NCI-H2196 (cell line): Measurements from ENCODE around the gene PJA2.
"Not testable (repeated sequence)": the region's sequence is repeated elsewhere in the genome, so short reads cannot be mapped to it uniquely, and the experiment has no call there.

Experiments
- DNase-seq: peaks from one replicate; lab custom pipeline; 2025; ENCODE audit not compliant: unreplicated experiment; lab: John Stamatoyannopoulos, UW

Gene PJA2

GRCh38 chr5:109409844-109410388 lies at the start of gene PJA2:
TSS of gene PJA2 (minus strand) at chr5:109409974. CDS start at chr5:109383433, 26,541 bp downstream.
- DNase-seq = peak; percentile 97

- peak; percentile 27 for DNase-seq
Observed at GRCh38 chr5:109455598-109456096, 45.9 kb upstream of the PJA2 start.

GRCh38 chr5:109454731-109455505 lies 45.1 kb upstream of the PJA2 start:
- DNase-seq = no peak

- no peak for DNase-seq
Observed at GRCh38 chr5:109453251-109453650, 43.5 kb upstream of the PJA2 start.

- no peak for DNase-seq
Observed at GRCh38 chr5:109452661-109453060, 42.9 kb upstream of the PJA2 start.

- no peak for DNase-seq
Observed at GRCh38 chr5:109451146-109451545, 41.4 kb upstream of the PJA2 start.

- no peak for DNase-seq
Observed at GRCh38 chr5:109450129-109450877, 40.5 kb upstream of the PJA2 start.

- DNase-seq = no peak
Observed at GRCh38 chr5:109448838-109449237, 39.1 kb upstream of the PJA2 start.

- DNase-seq = no peak
Observed at GRCh38 chr5:109439590-109439989, 29.8 kb upstream of the PJA2 start.

GRCh38 chr5:109426075-109426474 lies 16.3 kb upstream of the PJA2 start:
- no peak for DNase-seq

GRCh38 chr5:109425521-109425920 lies 15.7 kb upstream of the PJA2 start:
- not testable (repeated sequence) for DNase-seq

GRCh38 chr5:109421956-109422355 lies 12.2 kb upstream of the PJA2 start:
- DNase-seq = no peak

- no peak for DNase-seq
Observed at GRCh38 chr5:109418712-109419352, 9.1 kb upstream of the PJA2 start.

GRCh38 chr5:109416882-109417281 lies 7.1 kb upstream of the PJA2 start:
- DNase-seq = no peak

- DNase-seq = not testable (repeated sequence)
Observed at GRCh38 chr5:109413921-109414461, 4.2 kb upstream of the PJA2 start.

- DNase-seq = peak; percentile 42
Observed at GRCh38 chr5:109413458-109413857, 3.7 kb upstream of the PJA2 start.

GRCh38 chr5:109412981-109413402 lies 3.2 kb upstream of the PJA2 start:
- no peak for DNase-seq

- no peak for DNase-seq
Observed at GRCh38 chr5:109411627-109412026, 1.9 kb upstream of the PJA2 start.

- no peak for DNase-seq
Observed at GRCh38 chr5:109411149-109411514, 1.4 kb upstream of the PJA2 start.

- peak; percentile 62 for DNase-seq
Observed at GRCh38 chr5:109410389-109411148, 795 bp upstream of the PJA2 start.
